Osteocyte (in vitro differentiated cells): ENCODE measurements around the gene LRRC40. TPM values are rescaled to one million over a fixed set of nuclear protein-coding genes. Genes with fewer than 3 reads are reported as not detected.
"Not testable (repeated sequence)": the region's sequence is repeated elsewhere in the genome, so short reads cannot be mapped to it uniquely, and the experiment has no call there.

Source experiments
- DNase-seq: peaks from one replicate; pipeline ENCODE4 v3.0.0; 2021; ENCODE audit warnings: mixed read lengths; ENCODE audit not compliant: unreplicated experiment; ENCODE audit errors: extremely low spot score
- H3K27ac Mint-ChIP-seq: one replicate; pipeline ENCODE4 v1.8.0; 2021; ENCODE audit warnings: mild to moderate bottlenecking, mixed read lengths; ENCODE audit not compliant: unreplicated experiment
- H3K27me3 Mint-ChIP-seq: one replicate; pipeline ENCODE4 v1.8.0; 2021; ENCODE audit warnings: mixed read lengths; ENCODE audit not compliant: unreplicated experiment
- H3K36me3 Mint-ChIP-seq: one replicate; pipeline ENCODE4 v1.8.0; 2021; ENCODE audit warnings: mixed read lengths; ENCODE audit not compliant: unreplicated experiment
- H3K4me1 Mint-ChIP-seq: one replicate; pipeline ENCODE4 v1.8.0; 2021; ENCODE audit warnings: mixed read lengths; ENCODE audit not compliant: unreplicated experiment
- H3K4me3 Mint-ChIP-seq: one replicate; pipeline ENCODE4 v1.8.0; 2021; ENCODE audit warnings: mild to moderate bottlenecking, moderate library complexity, mixed read lengths; ENCODE audit not compliant: unreplicated experiment
- H3K9me3 Mint-ChIP-seq: one replicate; pipeline ENCODE4 v1.8.0; 2021; ENCODE audit warnings: mixed read lengths; ENCODE audit not compliant: unreplicated experiment
- total RNA-seq: library from RNA; stranded (reverse); gene quantifications from 2 replicates; pipeline ENCODE4 v1.2.1, GENCODE V29; 2021
- TF ChIP-seq, protein P1 (sequence below): fragments of 200-600 bp; sonication (generic); IDR thresholded peaks from 2 replicates; pipeline ENCODE4 v1.5.0; 2021; ENCODE audit warnings: antibody characterized with exemption, mild to moderate bottlenecking, moderate library complexity

The LRRC40 gene
- total RNA-seq, 1 donor from 2014 or later: 17.1 TPM

- no peak for DNase-seq
- Mint-ChIP-seq H3K27me3 (no peaks in the 10 kb centered on the region), H3K4me1 (peaks cover 34% of the 10 kb centered on the region), H3K4me3 (no peak overlapping the region), H3K27ac (no peak overlapping the region), H3K36me3 (peaks cover 6% of the 10 kb centered on the region), H3K9me3 (no peaks in the 10 kb centered on the region)
- TF ChIP-seq, protein P1, sequence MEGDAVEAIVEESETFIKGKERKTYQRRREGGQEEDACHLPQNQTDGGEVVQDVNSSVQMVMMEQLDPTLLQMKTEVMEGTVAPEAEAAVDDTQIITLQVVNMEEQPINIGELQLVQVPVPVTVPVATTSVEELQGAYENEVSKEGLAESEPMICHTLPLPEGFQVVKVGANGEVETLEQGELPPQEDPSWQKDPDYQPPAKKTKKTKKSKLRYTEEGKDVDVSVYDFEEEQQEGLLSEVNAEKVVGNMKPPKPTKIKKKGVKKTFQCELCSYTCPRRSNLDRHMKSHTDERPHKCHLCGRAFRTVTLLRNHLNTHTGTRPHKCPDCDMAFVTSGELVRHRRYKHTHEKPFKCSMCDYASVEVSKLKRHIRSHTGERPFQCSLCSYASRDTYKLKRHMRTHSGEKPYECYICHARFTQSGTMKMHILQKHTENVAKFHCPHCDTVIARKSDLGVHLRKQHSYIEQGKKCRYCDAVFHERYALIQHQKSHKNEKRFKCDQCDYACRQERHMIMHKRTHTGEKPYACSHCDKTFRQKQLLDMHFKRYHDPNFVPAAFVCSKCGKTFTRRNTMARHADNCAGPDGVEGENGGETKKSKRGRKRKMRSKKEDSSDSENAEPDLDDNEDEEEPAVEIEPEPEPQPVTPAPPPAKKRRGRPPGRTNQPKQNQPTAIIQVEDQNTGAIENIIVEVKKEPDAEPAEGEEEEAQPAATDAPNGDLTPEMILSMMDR: no peak
Observed at GRCh38 chr1:70210820-70211219, 5.4 kb upstream of the LRRC40 start.

DNA sequence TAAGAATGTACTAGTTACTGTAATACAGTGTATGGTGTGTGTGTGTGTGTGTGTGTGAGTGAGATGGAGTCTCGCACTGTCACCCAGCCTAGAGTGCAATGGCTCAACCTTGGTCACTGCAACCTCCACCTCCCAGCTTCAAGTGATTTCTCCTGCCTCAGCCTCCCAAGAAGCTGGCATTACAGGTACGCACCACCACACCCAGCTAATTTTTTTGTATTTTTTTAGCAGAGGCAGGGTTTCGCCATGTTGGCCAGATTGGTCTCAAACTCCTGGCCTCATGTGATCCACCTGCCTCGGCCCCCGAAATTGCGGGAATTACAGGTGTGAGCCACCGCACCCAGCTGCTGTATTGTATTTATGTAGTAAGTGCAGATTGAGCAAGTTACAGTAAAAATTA lies 2.9 kb upstream of the LRRC40 start:
- Mint-ChIP-seq H3K36me3 (peaks cover 6% of the 10 kb centered on the region), H3K4me3 (no peak overlapping the region), H3K27ac (no peak overlapping the region), H3K4me1 (peaks cover 49% of the 10 kb centered on the region), H3K9me3 (no peaks in the 10 kb centered on the region), H3K27me3 (no peaks in the 10 kb centered on the region)
- TF ChIP-seq, protein P1: no peak
- DNase-seq: no peak

GRCh38 chr1:70207492-70207891 lies 2.1 kb upstream of the LRRC40 start:
- TF ChIP-seq, protein P1: no peak
- H3K9me3 Mint-ChIP-seq: no peaks in the 10 kb centered on the region
- peaks cover 50% of the 10 kb centered on the region for H3K4me1 Mint-ChIP-seq
- H3K27me3 Mint-ChIP-seq: no peaks in the 10 kb centered on the region
- H3K4me3 Mint-ChIP-seq: peak overlapping the region; percentile 97
- no peak for DNase-seq
- H3K36me3 Mint-ChIP-seq: peaks cover 6% of the 10 kb centered on the region
- no peak overlapping the region for H3K27ac Mint-ChIP-seq

GRCh38 chr1:70206833-70207232 lies 1.5 kb upstream of the LRRC40 start:
- Mint-ChIP-seq H3K4me3 (peak overlapping the region; percentile 97), H3K27ac (peak overlapping the region; percentile 100), H3K4me1 (peaks cover 54% of the 10 kb centered on the region)
- not testable (repeated sequence) for H3K36me3 Mint-ChIP-seq, H3K9me3 Mint-ChIP-seq, DNase-seq, H3K27me3 Mint-ChIP-seq

GRCh38 chr1:70205071-70205433 lies 327 bp downstream of the LRRC40 start:
- Mint-ChIP-seq H3K9me3 (no peaks in the 10 kb centered on the region), H3K27ac (peak overlapping the region; percentile 100), H3K4me3 (peak overlapping the region; percentile 97), H3K36me3 (peaks cover 6% of the 10 kb centered on the region), H3K4me1 (peaks cover 52% of the 10 kb centered on the region), H3K27me3 (no peaks in the 10 kb centered on the region)
- DNase-seq: no peak
- TF ChIP-seq, protein P1: no peak

DNA sequence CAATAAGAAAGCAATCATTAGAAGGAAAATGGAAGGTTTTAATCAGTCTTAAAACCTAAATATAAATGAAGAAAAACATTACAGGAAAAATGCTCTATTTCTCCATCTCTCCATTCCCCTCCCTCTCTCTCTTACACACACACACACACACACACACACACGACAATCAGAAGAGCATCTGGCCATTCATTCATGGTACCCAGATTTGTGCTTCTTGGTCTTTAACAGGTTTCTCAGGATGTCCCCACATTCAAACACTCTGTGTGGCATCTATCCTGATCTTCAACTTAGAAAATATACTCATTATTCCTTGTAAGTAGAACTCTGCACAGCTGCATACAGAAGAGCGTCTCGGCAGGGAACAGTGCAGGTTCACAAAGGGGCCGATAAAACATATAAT lies 779 bp downstream of the LRRC40 start:
- peak overlapping the region; percentile 100 for H3K27ac Mint-ChIP-seq
- H3K4me1 Mint-ChIP-seq: peaks cover 48% of the 10 kb centered on the region
- H3K27me3 Mint-ChIP-seq: no peaks in the 10 kb centered on the region
- peak overlapping the region; percentile 97 for H3K4me3 Mint-ChIP-seq
- H3K9me3 Mint-ChIP-seq: no peaks in the 10 kb centered on the region
- TF ChIP-seq, protein P1: no peak
- DNase-seq: no peak
- H3K36me3 Mint-ChIP-seq: peaks cover 6% of the 10 kb centered on the region
